ENCODE data around the gene DUOXA1.
A peak's percentile ranks its signal among the peaks of the same experiment; 100 is the strongest.

Gene DUOXA1

GRCh38 chr15:45110256-45110820 is 19.3 kb downstream of the DUOXA1 start:
- Histone ChIP-seq H3F3A (ENCODE audit: low read depth) (no peaks in the 10 kb centered on the region), H2AFZ (ENCODE audit: low read length) (no peak overlapping the region), H3K79me2 (ENCODE audit: insufficient read depth, low read length) (no peaks in the 10 kb centered on the region), H3K9ac (ENCODE audit: low read depth, low read length, poor library complexity, severe bottlenecking) (no peak overlapping the region), H3K4me3 (ENCODE audit: low read length, poor library complexity, severe bottlenecking) (no peak overlapping the region), H3K36me3 (ENCODE audit: insufficient read depth, low read length) (no peaks in the 10 kb centered on the region), H4K20me1 (ENCODE audit: insufficient read depth, low read length, poor library complexity, severe bottlenecking) (no peaks in the 10 kb centered on the region), H3K9me2 (replicated peaks; ENCODE audit: low read depth, low read length) (no peaks in the 10 kb centered on the region), H3K27me3 (ENCODE audit: insufficient read depth, low read length, poor library complexity, severe bottlenecking) (no peaks in the 10 kb centered on the region), H3K9me3 (ENCODE audit: insufficient read depth, low read depth, low read length) (no peaks in the 10 kb centered on the region), H3K4me2 (ENCODE audit: low read depth, low read length, poor library complexity, severe bottlenecking) (no peak overlapping the region), H3K4me1 (ENCODE audit: insufficient read depth, low read length, poor library complexity, severe bottlenecking) (no peaks in the 10 kb centered on the region)
- TF ChIP-seq CTCF (conservative IDR thresholded peaks at IDR 0.05; ENCODE audit: low read length) (peak; percentile 27; the same call in 1 of the 2 replicates), EZH2phosphoT487 (IDR thresholded peaks at IDR 0.05; ENCODE audit: borderline replicate concordance) (no peak)

DNA sequence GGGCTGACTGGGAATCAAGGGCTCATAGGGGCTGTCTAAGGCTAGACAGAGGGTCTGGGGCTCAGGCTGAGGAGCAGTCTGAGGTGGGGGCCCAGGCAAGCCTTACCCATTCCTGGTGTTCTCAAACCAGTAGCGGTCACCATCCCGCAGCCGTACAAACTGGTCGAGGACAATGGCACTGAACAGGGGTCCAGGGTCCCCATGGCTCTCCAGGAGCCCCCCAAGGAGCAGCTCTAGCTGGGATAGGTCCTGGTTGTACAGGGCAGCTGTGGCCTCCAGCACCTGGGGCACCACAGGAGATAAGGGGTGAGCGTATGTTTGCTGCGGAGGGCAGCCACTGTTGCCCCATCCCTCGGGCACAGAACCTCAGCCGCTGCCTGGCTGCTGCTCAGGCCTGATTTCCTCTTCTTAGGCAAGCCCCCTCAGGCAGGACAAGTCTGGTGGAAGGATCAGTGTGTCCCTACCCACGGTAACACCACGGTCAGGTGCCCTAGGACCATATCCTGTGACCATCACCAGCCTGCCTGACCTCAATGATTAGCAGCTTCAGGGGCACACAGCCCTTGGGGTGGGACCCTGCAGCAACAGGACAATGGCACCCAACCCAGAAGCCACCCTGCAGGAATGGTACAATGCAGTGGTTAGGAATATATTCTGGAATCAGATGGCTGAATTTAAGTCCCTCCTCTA is 21.6 kb downstream of the DUOXA1 start:
- H3F3A ChIP-seq (ENCODE audit: low read depth): no peaks in the 10 kb centered on the region
- H3K36me3 ChIP-seq (ENCODE audit: insufficient read depth, low read length): no peaks in the 10 kb centered on the region
- H3K4me1 ChIP-seq (ENCODE audit: insufficient read depth, low read length, poor library complexity, severe bottlenecking): no peaks in the 10 kb centered on the region
- H3K4me3 ChIP-seq (ENCODE audit: low read length, poor library complexity, severe bottlenecking): no peak overlapping the region
- H3K9me3 ChIP-seq (ENCODE audit: insufficient read depth, low read depth, low read length): no peaks in the 10 kb centered on the region
- no peak overlapping the region for H2AFZ ChIP-seq (ENCODE audit: low read length)
- no peak overlapping the region for H3K9ac ChIP-seq (ENCODE audit: low read depth, low read length, poor library complexity, severe bottlenecking)
- H3K9me2 ChIP-seq (replicated peaks; ENCODE audit: low read depth, low read length): no peaks in the 10 kb centered on the region
- no peaks in the 10 kb centered on the region for H3K27me3 ChIP-seq (ENCODE audit: insufficient read depth, low read length, poor library complexity, severe bottlenecking)
- H3K79me2 ChIP-seq (ENCODE audit: insufficient read depth, low read length): no peaks in the 10 kb centered on the region
- TF ChIP-seq CTCF (conservative IDR thresholded peaks at IDR 0.05; ENCODE audit: low read length) (no peak), EZH2phosphoT487 (IDR thresholded peaks at IDR 0.05; ENCODE audit: borderline replicate concordance) (no peak)
- H3K4me2 ChIP-seq (ENCODE audit: low read depth, low read length, poor library complexity, severe bottlenecking): no peak overlapping the region
- no peaks in the 10 kb centered on the region for H4K20me1 ChIP-seq (ENCODE audit: insufficient read depth, low read length, poor library complexity, severe bottlenecking)

DNA sequence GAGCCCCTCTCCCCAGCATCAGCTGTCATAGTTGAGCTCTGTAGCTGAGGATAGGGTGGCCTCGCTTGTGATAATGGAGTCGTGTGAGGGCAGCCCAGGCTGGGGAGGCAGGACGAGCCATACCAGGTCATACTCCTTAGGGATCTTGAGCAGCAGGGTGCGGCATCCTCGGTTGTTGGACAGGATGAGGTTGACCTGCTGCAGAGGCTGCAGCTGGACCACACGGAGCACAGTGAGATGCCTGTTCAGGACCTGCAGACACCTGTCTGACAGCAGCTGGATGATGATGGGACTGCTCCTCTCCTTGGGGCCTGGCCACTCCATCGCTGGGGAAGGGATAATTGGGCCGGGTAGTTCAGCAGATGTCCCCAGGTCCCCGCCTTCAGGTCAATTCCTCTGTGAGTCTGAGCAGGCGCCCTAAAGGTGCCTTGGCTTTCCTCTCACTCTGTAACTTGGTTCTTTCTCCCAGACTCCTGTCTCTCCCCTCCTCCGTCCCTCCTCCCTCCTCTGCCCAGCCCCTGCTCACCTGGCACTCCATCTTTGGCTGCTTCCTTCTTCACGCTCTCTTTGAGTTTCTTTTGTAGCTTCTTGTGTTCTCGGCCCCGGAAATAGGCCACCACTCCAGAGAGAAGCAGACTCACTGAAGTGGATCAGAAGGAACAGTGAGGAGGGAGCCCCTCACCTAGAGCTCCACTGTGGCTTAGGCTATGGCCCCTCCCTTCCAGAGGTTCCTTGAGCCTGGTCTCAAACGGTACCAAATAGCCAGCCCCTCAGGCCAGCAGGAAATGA is 23.5 kb downstream of the DUOXA1 start:
- Histone ChIP-seq H3K4me1 (ENCODE audit: insufficient read depth, low read length, poor library complexity, severe bottlenecking) (no peaks in the 10 kb centered on the region), H3K79me2 (ENCODE audit: insufficient read depth, low read length) (no peaks in the 10 kb centered on the region), H2AFZ (ENCODE audit: low read length) (no peak overlapping the region), H3F3A (ENCODE audit: low read depth) (no peaks in the 10 kb centered on the region), H4K20me1 (ENCODE audit: insufficient read depth, low read length, poor library complexity, severe bottlenecking) (no peaks in the 10 kb centered on the region), H3K9me2 (replicated peaks; ENCODE audit: low read depth, low read length) (no peaks in the 10 kb centered on the region), H3K27me3 (ENCODE audit: insufficient read depth, low read length, poor library complexity, severe bottlenecking) (no peaks in the 10 kb centered on the region), H3K4me3 (ENCODE audit: low read length, poor library complexity, severe bottlenecking) (no peak overlapping the region), H3K9me3 (ENCODE audit: insufficient read depth, low read depth, low read length) (no peaks in the 10 kb centered on the region), H3K4me2 (ENCODE audit: low read depth, low read length, poor library complexity, severe bottlenecking) (no peak overlapping the region), H3K36me3 (ENCODE audit: insufficient read depth, low read length) (no peaks in the 10 kb centered on the region), H3K9ac (ENCODE audit: low read depth, low read length, poor library complexity, severe bottlenecking) (no peak overlapping the region)
- TF ChIP-seq CTCF (conservative IDR thresholded peaks at IDR 0.05; ENCODE audit: low read length) (no peak), EZH2phosphoT487 (IDR thresholded peaks at IDR 0.05; ENCODE audit: borderline replicate concordance) (no peak)

Data from Loucy (cell line).